ENCODE measurements around the gene FOXI1.

FOXI1 gene

DNA sequence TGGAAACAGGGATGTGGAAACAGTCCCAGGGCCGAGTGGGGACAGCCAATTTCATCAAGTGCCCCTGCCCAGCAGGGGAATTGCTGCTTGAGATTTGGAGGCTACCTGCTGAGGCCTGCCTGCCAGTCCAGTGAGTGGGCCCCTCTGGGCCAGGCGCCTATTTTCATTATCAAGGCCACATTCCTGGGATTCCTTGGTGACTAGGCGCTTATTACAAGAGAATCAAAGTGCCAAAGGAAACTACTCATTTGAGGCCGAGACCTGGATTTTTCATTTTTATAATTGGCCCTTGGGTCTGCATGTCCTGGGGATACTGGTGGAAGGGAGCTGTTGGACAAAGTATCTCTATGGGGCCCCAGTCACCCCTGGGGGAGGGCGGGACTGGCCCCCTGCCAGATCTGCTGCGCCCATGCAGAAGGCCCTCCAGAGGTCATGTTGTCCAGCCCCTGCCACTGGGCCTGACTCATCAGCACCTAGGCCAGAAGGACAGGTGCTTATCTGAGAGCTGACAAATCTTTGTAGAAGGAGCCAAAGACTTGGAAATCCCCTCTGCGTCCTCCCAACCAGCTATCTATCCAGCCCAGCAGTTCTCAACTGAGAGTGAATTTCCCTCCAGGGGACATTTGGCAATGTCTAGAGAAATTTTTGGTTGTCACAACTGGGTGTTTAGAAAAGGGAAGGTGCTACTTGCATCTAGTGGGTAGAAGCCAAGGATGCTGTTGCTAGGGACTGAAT, 45.6 kb downstream of the FOXI1 start:
- no peaks in the 10 kb centered on the region for H3K36me3 ChIP-seq (ENCODE audit: insufficient read depth, low read length)
- TF ChIP-seq EZH2phosphoT487 (IDR thresholded peaks at IDR 0.05; ENCODE audit: borderline replicate concordance), result no peak
- TF ChIP-seq, protein P1, sequence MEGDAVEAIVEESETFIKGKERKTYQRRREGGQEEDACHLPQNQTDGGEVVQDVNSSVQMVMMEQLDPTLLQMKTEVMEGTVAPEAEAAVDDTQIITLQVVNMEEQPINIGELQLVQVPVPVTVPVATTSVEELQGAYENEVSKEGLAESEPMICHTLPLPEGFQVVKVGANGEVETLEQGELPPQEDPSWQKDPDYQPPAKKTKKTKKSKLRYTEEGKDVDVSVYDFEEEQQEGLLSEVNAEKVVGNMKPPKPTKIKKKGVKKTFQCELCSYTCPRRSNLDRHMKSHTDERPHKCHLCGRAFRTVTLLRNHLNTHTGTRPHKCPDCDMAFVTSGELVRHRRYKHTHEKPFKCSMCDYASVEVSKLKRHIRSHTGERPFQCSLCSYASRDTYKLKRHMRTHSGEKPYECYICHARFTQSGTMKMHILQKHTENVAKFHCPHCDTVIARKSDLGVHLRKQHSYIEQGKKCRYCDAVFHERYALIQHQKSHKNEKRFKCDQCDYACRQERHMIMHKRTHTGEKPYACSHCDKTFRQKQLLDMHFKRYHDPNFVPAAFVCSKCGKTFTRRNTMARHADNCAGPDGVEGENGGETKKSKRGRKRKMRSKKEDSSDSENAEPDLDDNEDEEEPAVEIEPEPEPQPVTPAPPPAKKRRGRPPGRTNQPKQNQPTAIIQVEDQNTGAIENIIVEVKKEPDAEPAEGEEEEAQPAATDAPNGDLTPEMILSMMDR (conservative IDR thresholded peaks at IDR 0.05; ENCODE audit: low read length), result no peak
- no peak overlapping the region for H2AFZ ChIP-seq (ENCODE audit: low read length)
- no peaks in the 10 kb centered on the region for H3K79me2 ChIP-seq (ENCODE audit: insufficient read depth, low read length)
- no peak overlapping the region for H3K4me2 ChIP-seq (ENCODE audit: low read depth, low read length, poor library complexity, severe bottlenecking)
- no peaks in the 10 kb centered on the region for H3K27me3 ChIP-seq (ENCODE audit: insufficient read depth, low read length, poor library complexity, severe bottlenecking)
- no peaks in the 10 kb centered on the region for H4K20me1 ChIP-seq (ENCODE audit: insufficient read depth, low read length, poor library complexity, severe bottlenecking)
- H3K9me3 ChIP-seq (ENCODE audit: insufficient read depth, low read depth, low read length), result no peaks in the 10 kb centered on the region
- H3K4me3 ChIP-seq (ENCODE audit: low read length, poor library complexity, severe bottlenecking), result no peak overlapping the region
- no peaks in the 10 kb centered on the region for H3F3A ChIP-seq (ENCODE audit: low read depth)
- no peaks in the 10 kb centered on the region for H3K9me2 ChIP-seq (replicated peaks; ENCODE audit: low read depth, low read length)
- H3K4me1 ChIP-seq (ENCODE audit: insufficient read depth, low read length, poor library complexity, severe bottlenecking), result no peaks in the 10 kb centered on the region
- H3K9ac ChIP-seq (ENCODE audit: low read depth, low read length, poor library complexity, severe bottlenecking), result no peak overlapping the region

DNA sequence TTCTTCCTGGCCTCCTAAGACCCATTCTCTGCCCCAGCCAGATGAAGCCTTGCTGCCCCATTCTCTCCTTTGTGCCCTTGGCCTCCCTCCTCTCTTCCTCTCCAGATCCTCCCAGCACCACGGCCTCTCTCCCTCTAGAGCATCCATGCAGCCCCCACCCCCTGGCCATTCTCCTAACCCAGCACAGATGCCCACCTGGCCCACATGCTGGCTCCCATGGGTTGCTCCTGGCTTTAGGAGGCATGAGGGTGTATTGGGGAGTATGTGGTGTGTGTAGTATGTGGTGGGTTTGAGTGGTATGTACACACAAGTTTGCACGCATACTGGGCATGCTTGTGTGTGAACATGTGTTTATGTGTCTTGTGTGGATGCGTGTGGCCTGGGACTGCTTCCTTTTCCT, 47.1 kb downstream of the FOXI1 start:
- Histone ChIP-seq H3K9me2 (replicated peaks; ENCODE audit: low read depth, low read length) (no peaks in the 10 kb centered on the region), H3K4me1 (ENCODE audit: insufficient read depth, low read length, poor library complexity, severe bottlenecking) (no peaks in the 10 kb centered on the region), H3K4me3 (ENCODE audit: low read length, poor library complexity, severe bottlenecking) (no peak overlapping the region), H3F3A (ENCODE audit: low read depth) (no peaks in the 10 kb centered on the region), H3K9me3 (ENCODE audit: insufficient read depth, low read depth, low read length) (no peaks in the 10 kb centered on the region), H3K4me2 (ENCODE audit: low read depth, low read length, poor library complexity, severe bottlenecking) (no peak overlapping the region), H3K27me3 (ENCODE audit: insufficient read depth, low read length, poor library complexity, severe bottlenecking) (no peaks in the 10 kb centered on the region), H2AFZ (ENCODE audit: low read length) (no peak overlapping the region), H3K36me3 (ENCODE audit: insufficient read depth, low read length) (no peaks in the 10 kb centered on the region), H3K79me2 (ENCODE audit: insufficient read depth, low read length) (no peaks in the 10 kb centered on the region), H3K9ac (ENCODE audit: low read depth, low read length, poor library complexity, severe bottlenecking) (no peak overlapping the region), H4K20me1 (ENCODE audit: insufficient read depth, low read length, poor library complexity, severe bottlenecking) (no peaks in the 10 kb centered on the region)
- TF ChIP-seq, protein P1 (conservative IDR thresholded peaks at IDR 0.05; ENCODE audit: low read length), result no peak
- no peak for TF ChIP-seq EZH2phosphoT487 (IDR thresholded peaks at IDR 0.05; ENCODE audit: borderline replicate concordance)

DNA sequence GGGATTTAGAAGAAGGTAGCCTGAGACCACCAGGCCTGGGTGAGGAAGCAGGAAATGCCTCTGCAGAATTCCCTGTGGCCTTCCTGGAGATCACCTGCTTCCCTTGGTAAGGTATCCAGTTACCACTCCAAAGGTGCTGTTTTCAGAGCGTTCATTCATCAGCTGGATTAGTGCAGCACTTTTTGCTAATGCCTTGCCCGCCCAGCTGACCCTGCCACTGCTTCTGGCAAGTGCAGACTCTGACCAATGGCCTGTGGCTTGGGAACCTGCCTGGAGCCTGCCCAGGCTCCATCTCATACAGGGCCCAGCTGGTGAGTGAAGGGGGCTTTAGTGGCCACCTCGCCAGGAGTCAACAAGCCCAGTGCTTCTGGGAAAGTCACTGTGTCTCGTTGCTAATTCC, 48.6 kb downstream of the FOXI1 start:
- Histone ChIP-seq H3K9ac (ENCODE audit: low read depth, low read length, poor library complexity, severe bottlenecking) (no peak overlapping the region), H4K20me1 (ENCODE audit: insufficient read depth, low read length, poor library complexity, severe bottlenecking) (no peaks in the 10 kb centered on the region), H3K9me2 (replicated peaks; ENCODE audit: low read depth, low read length) (no peaks in the 10 kb centered on the region), H3K79me2 (ENCODE audit: insufficient read depth, low read length) (no peaks in the 10 kb centered on the region), H3K4me2 (ENCODE audit: low read depth, low read length, poor library complexity, severe bottlenecking) (no peak overlapping the region), H3K9me3 (ENCODE audit: insufficient read depth, low read depth, low read length) (no peaks in the 10 kb centered on the region), H2AFZ (ENCODE audit: low read length) (no peak overlapping the region), H3K4me3 (ENCODE audit: low read length, poor library complexity, severe bottlenecking) (no peak overlapping the region), H3F3A (ENCODE audit: low read depth) (no peaks in the 10 kb centered on the region), H3K4me1 (ENCODE audit: insufficient read depth, low read length, poor library complexity, severe bottlenecking) (no peaks in the 10 kb centered on the region), H3K27me3 (ENCODE audit: insufficient read depth, low read length, poor library complexity, severe bottlenecking) (no peaks in the 10 kb centered on the region), H3K36me3 (ENCODE audit: insufficient read depth, low read length) (no peaks in the 10 kb centered on the region)
- TF ChIP-seq EZH2phosphoT487 (IDR thresholded peaks at IDR 0.05; ENCODE audit: borderline replicate concordance), result no peak
- TF ChIP-seq, protein P1 (conservative IDR thresholded peaks at IDR 0.05; ENCODE audit: low read length), result no peak
